ENCODE measurements around the gene CD79B. TPM values are rescaled to one million over a fixed set of nuclear protein-coding genes. Genes with fewer than 3 reads are reported as not detected.
"Not testable (repeated sequence)": the region's sequence is repeated elsewhere in the genome, so short reads cannot be mapped to it uniquely, and the experiment has no call there.

The CD79B gene
- polyA plus RNA-seq, 1 of the 3 experiments (the other 2 are of a cell fraction), result 0.10 TPM

DNA sequence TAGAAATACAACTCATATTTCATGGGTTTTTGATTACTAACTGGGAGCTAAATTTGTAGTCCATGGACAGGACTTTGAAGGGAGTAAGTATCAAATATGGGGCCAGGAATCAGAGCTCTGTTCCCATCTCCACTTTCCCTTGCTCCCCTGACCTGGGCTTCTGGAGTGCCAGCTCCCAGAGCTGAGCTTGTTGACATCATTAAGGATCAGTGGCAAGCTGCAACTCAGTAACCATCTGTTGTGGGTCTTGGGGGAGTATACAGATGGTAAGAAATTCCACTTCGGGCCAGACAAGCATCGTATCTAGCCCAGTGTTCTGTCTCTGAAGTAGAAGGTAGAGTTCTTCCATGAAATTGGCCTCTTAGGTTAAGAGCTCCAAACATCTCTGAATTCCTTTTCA is 30.2 kb downstream of the CD79B start:
- H3K36me3 ChIP-seq (replicated peaks in 1 of 2; ENCODE audit: control insufficient read depth in 1 of 2, insufficient read depth in 2 of 2, low read length in 1 of 2); H3K79me2 ChIP-seq (ENCODE audit: insufficient read depth); H3K4me1 ChIP-seq (ENCODE audit: control insufficient read depth in 1 of 2, insufficient read depth in 2 of 2, low read depth in 1 of 2, low read length in 1 of 2); H3K9ac ChIP-seq; H3K4me2 ChIP-seq; H3K4me3 ChIP-seq (ENCODE audit: low read depth in 2 of 2, low read length in 1 of 2); DNase-seq; POLR2A ChIA-PET; H2AFZ ChIP-seq (ENCODE audit: low read depth); H3F3A ChIP-seq (replicated peaks; ENCODE audit: insufficient read depth); H4K20me1 ChIP-seq (ENCODE audit: insufficient read depth); H3K9me3 ChIP-seq; H3K9me2 ChIP-seq; H3K27ac ChIP-seq (ENCODE audit: low read depth in 2 of 2, low read length in 1 of 2): not testable (repeated sequence)
- H3K27me3 ChIP-seq (ENCODE audit: insufficient read depth), result peaks cover 12% of the 10 kb centered on the region
- CTCF ChIA-PET, result interaction anchor here (0.6 to 3.8 kb wide), 8 partner anchors 10 to 232 kb away, joined by 3 to 17 read pairs (median 8); partner anchors contain the start of gene CSHL1
- WGBS (ENCODE audit: low lambda C conversion rate), result 54% methylated on average over 2 of the region's 2 CpGs

DNA sequence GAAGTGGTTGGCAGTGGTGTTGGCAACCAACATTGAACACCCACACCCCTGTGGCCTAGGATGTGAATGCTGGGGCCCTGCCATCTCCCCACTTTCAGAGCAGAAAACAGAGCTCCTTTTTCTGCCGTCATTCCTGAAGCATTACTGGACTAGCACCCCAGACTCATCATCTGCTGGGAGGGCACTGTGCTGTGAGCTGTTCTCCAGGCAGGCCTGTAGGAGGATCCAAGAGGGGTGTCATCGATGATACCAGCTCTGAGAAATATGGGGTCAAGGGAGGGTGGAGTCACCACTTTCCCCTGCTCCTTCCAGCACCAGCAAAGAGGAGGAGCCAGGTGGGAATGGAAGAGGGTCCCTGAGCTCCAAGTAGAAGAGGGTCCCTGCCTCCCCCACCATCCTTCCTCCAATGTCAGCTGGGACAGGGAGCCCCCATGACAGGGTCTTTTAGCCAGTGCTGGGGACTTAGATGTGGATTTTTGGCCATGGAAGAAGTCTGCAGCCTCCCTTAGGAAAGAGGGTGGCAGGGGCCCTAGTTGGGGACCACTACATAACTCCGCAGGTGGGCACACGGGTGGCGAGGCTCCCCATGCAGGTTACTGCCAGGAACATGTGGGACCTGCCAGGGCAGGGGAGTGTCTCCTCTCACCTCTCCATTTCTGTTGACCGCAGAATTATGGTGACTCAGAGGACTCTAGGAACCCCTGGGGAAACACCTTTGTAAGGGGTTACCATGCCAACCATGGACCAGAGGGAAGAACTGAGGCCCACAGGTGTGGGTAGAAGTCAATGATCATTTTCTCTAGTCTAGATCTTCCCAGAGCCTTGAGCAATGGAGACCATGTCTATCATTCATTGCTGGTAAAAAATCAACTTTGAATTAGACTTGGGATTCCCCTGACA is 33.0 kb downstream of the CD79B start:
- H2AFZ ChIP-seq (ENCODE audit: low read depth); DNase-seq; POLR2A ChIA-PET: not testable (repeated sequence)

DNA sequence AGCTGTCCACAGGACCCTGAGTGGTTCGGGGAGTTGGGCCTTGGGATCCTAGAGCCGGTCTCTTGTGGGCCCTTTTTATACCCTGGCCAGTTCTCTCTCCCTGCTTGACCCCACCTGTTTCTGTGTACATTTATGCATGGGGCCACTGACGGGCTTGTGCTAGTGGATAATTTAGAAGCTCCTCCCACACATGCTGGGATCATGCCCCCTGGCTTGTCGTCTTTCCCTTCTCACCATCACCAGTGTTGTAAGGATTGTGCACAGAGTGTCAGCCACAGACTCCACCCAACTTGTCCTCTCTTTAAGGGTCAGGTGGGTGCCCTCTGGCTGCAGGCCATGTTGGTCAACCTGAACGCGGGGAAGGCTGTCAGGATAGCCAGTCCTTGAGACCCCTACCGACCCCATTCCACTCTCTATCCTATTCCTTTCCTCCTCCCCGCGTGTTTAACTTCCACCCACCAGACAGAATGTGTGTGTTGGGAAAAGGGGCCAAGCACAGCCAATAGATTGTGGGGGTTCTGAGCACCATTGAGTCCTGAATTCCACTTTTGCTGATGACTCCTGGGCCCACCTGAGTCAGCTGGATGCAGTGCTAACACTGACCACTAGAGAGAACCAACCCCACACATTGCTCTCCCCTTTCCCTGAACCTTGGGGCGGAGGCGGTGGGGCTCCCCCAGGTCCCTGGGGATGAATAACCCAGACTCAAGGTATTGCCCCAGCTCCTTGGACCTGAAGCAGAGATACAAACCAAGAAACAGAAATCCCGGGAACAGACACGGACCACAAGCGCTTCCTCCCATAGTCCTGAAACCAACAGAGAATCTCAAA is 35.4 kb downstream of the CD79B start, which contains the start of gene CSH1:
TSS of gene CSH1 (minus strand) at position 51 of the 831 bp plus-strand sequence. CDS start 63 bp downstream, outside the sequence.
- WGBS (ENCODE audit: low lambda C conversion rate), result 77% methylated on average over 5 of the region's 14 CpGs
- H3K79me2 ChIP-seq (ENCODE audit: insufficient read depth); H3K4me1 ChIP-seq (ENCODE audit: control insufficient read depth in 1 of 2, insufficient read depth in 2 of 2, low read depth in 1 of 2, low read length in 1 of 2); H3K9me2 ChIP-seq; H2AFZ ChIP-seq (ENCODE audit: low read depth); H3K36me3 ChIP-seq (replicated peaks in 1 of 2; ENCODE audit: control insufficient read depth in 1 of 2, insufficient read depth in 2 of 2, low read length in 1 of 2); H3K9me3 ChIP-seq; H3K4me2 ChIP-seq; POLR2A ChIA-PET; H3K9ac ChIP-seq; H3F3A ChIP-seq (replicated peaks; ENCODE audit: insufficient read depth); CTCF ChIA-PET; H3K27ac ChIP-seq (ENCODE audit: low read depth in 2 of 2, low read length in 1 of 2); H3K27me3 ChIP-seq (ENCODE audit: insufficient read depth); DNase-seq; H3K4me3 ChIP-seq (ENCODE audit: low read depth in 2 of 2, low read length in 1 of 2); H4K20me1 ChIP-seq (ENCODE audit: insufficient read depth): not testable (repeated sequence)

More for the DNA sequence above, 33.0 kb downstream of the CD79B start:
- H3K79me2 ChIP-seq (ENCODE audit: insufficient read depth); H3K9me3 ChIP-seq; H3K27me3 ChIP-seq (ENCODE audit: insufficient read depth); H3K36me3 ChIP-seq (replicated peaks in 1 of 2; ENCODE audit: control insufficient read depth in 1 of 2, insufficient read depth in 2 of 2, low read length in 1 of 2); H3K9ac ChIP-seq; H3F3A ChIP-seq (replicated peaks; ENCODE audit: insufficient read depth); H3K4me3 ChIP-seq (ENCODE audit: low read depth in 2 of 2, low read length in 1 of 2); H3K9me2 ChIP-seq; H3K27ac ChIP-seq (ENCODE audit: low read depth in 2 of 2, low read length in 1 of 2); H3K4me1 ChIP-seq (ENCODE audit: control insufficient read depth in 1 of 2, insufficient read depth in 2 of 2, low read depth in 1 of 2, low read length in 1 of 2); H4K20me1 ChIP-seq (ENCODE audit: insufficient read depth); H3K4me2 ChIP-seq: not testable (repeated sequence)
- CTCF ChIA-PET, result interaction anchor here (0.9 to 1.9 kb wide), 3 partner anchors 12 to 234 kb away, joined by 3 to 7 read pairs (median 3); partner anchors contain the start of gene CSHL1
- 37% methylated on average over 5 of the region's 6 CpGs for WGBS (ENCODE audit: low lambda C conversion rate)

DNA sequence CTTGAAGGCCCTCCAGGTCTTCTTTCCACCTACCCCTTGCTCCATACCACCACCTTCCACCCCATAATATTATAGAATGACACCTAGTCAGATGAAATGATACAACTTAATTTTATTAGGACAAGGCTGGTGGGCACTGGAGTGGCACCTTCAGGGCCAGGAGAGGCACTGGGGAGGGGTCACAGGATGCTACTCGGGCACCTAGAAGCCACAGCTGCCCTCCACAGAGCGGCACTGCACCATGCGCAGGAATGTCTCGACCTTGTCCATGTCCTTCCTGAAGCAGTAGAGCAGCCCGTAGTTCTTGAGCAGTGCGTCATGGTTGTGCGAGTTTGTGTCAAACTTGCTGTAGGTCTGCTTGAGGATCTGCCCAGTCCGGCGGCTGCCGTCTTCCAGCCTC is 37.3 kb downstream of the CD79B start:
- H3K27me3 ChIP-seq (ENCODE audit: insufficient read depth); CTCF ChIA-PET; H3F3A ChIP-seq (replicated peaks; ENCODE audit: insufficient read depth); H3K36me3 ChIP-seq (replicated peaks in 1 of 2; ENCODE audit: control insufficient read depth in 1 of 2, insufficient read depth in 2 of 2, low read length in 1 of 2); H4K20me1 ChIP-seq (ENCODE audit: insufficient read depth); H3K9ac ChIP-seq; H3K79me2 ChIP-seq (ENCODE audit: insufficient read depth); H3K4me3 ChIP-seq (ENCODE audit: low read depth in 2 of 2, low read length in 1 of 2); H3K4me2 ChIP-seq; H3K9me2 ChIP-seq; H3K9me3 ChIP-seq; H2AFZ ChIP-seq (ENCODE audit: low read depth); H3K27ac ChIP-seq (ENCODE audit: low read depth in 2 of 2, low read length in 1 of 2); POLR2A ChIA-PET; H3K4me1 ChIP-seq (ENCODE audit: control insufficient read depth in 1 of 2, insufficient read depth in 2 of 2, low read depth in 1 of 2, low read length in 1 of 2); DNase-seq: not testable (repeated sequence)
- 56% methylated on average over 3 of the region's 10 CpGs for WGBS (ENCODE audit: low lambda C conversion rate)

DNA sequence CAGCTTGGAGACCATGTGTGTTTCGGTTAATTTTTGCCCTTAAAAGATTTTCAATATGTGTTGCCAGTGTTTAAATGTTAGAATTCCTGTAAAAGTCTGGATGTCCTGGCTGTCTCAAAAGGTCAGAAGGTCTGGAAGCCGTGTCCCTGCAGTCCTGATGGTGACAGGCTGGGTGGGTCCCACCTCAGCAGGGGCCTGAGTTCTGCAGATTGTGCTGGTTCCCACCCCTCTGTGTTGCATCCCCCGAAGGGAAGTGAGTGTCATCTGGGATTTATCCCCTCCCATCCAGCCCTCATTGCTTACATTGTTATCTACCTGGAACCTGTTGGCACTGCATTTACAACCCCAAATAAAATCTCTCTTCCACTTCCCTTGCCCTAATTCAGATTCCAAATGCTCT is 38.1 kb downstream of the CD79B start:
- H3K9me3 ChIP-seq; H3F3A ChIP-seq (replicated peaks; ENCODE audit: insufficient read depth); H3K79me2 ChIP-seq (ENCODE audit: insufficient read depth); H3K27ac ChIP-seq (ENCODE audit: low read depth in 2 of 2, low read length in 1 of 2); POLR2A ChIA-PET; H3K9me2 ChIP-seq; H3K4me1 ChIP-seq (ENCODE audit: control insufficient read depth in 1 of 2, insufficient read depth in 2 of 2, low read depth in 1 of 2, low read length in 1 of 2); H3K4me2 ChIP-seq; H4K20me1 ChIP-seq (ENCODE audit: insufficient read depth); H3K9ac ChIP-seq; H2AFZ ChIP-seq (ENCODE audit: low read depth); H3K27me3 ChIP-seq (ENCODE audit: insufficient read depth); H3K4me3 ChIP-seq (ENCODE audit: low read depth in 2 of 2, low read length in 1 of 2); DNase-seq; H3K36me3 ChIP-seq (replicated peaks in 1 of 2; ENCODE audit: control insufficient read depth in 1 of 2, insufficient read depth in 2 of 2, low read length in 1 of 2): not testable (repeated sequence)
- WGBS (ENCODE audit: low lambda C conversion rate), result 60% methylated on average over 2 of the region's 3 CpGs
- CTCF ChIA-PET, result interaction anchor here (1.2 kb wide), 1 partner anchor 135 kb away, joined by 3 read pairs; no protein-coding TSS in a partner anchor
